IgD-negative memory B cell (primary cell): ENCODE results near the gene KIFC1. TPM values are rescaled to one million over a fixed set of nuclear protein-coding genes. Genes with fewer than 3 reads are reported as not detected.

Experiments
- H3K27ac Mint-ChIP-seq, 3 donors: one replicate each; pipeline ENCODE4 v1.8.0; 2020 to 2022; ENCODE audit warnings: mild to moderate bottlenecking in 3 of 3, mixed read lengths in 3 of 3, moderate library complexity in 1 of 3
- H3K27me3 Mint-ChIP-seq: one replicate; pipeline ENCODE4 v1.8.0; 2021; ENCODE audit warnings: mixed read lengths
- H3K36me3 Mint-ChIP-seq: one replicate; pipeline ENCODE4 v1.8.0; 2020; ENCODE audit warnings: mild to moderate bottlenecking, mixed read lengths
- H3K4me1 Mint-ChIP-seq, 3 donors: one replicate each; pipeline ENCODE4 v1.8.0; 2020 to 2022; ENCODE audit warnings: mixed read lengths in 3 of 3, mild to moderate bottlenecking in 1 of 3
- H3K4me3 Mint-ChIP-seq, 4 donors: one replicate each; pipeline ENCODE4 v1.8.0; 2020 to 2022; ENCODE audit warnings: mild to moderate bottlenecking in 4 of 4, mixed read lengths in 4 of 4, moderate library complexity in 3 of 4
- H3K9me3 Mint-ChIP-seq, 3 donors: one replicate each; pipeline ENCODE4 v1.8.0; 2020 to 2021; ENCODE audit warnings: mixed read lengths in 3 of 3, mild to moderate bottlenecking in 1 of 3
- polyA plus RNA-seq: library from polyadenylated mRNA; unstranded; fragments of 300-500 nt; fragmentation: Illumina TruSeq; gene quantifications from one replicate; pipeline ENCODE4 v1.2.3, GENCODE V29; 2021

Gene KIFC1
- polyA plus RNA-seq, 1 donor from 2014 or later: 0.23 TPM

DNA sequence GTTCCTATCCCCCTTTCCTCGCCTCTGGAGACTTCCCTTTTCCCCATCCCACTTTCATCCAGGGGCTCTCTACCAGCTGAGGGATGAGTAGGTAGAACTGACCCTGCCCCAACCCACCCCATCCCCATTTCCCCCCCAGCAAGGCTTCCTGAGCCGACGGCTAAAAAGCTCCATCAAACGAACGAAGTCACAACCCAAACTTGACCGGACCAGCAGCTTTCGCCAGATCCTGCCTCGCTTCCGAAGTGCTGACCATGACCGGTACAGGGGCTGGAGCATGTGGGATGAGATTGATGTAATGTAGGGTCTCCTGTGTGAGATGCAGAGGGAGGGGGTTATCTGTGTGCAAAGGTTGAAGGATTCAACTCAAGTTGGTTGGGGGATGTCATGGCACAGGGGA lies 40.9 kb downstream of the KIFC1 start:
- Mint-ChIP-seq H3K4me1 (peaks cover 29 to 48% (median 44%) of the 10 kb centered on the region in 3 donors), H3K27me3 (no peaks in the 10 kb centered on the region), H3K27ac (peak overlapping the region; percentile 66 to 84 (median 73)), H3K36me3 (peaks cover 8% of the 10 kb centered on the region), H3K9me3 (no peaks in the 10 kb centered on the region), H3K4me3 (peak overlapping the region; percentile 66 to 95 (median 86))

GRCh38 chr6:33433001-33433543 lies 41.4 kb downstream of the KIFC1 start:
- Mint-ChIP-seq H3K27ac (peak overlapping the region in 2 of 3 donors; percentile 66 to 73), H3K9me3 (no peaks in the 10 kb centered on the region), H3K4me3 (peak overlapping the region; percentile 62 to 93 (median 77)), H3K4me1 (peaks cover 29 to 48% (median 42%) of the 10 kb centered on the region in 3 donors), H3K36me3 (peaks cover 8% of the 10 kb centered on the region), H3K27me3 (no peaks in the 10 kb centered on the region)

DNA sequence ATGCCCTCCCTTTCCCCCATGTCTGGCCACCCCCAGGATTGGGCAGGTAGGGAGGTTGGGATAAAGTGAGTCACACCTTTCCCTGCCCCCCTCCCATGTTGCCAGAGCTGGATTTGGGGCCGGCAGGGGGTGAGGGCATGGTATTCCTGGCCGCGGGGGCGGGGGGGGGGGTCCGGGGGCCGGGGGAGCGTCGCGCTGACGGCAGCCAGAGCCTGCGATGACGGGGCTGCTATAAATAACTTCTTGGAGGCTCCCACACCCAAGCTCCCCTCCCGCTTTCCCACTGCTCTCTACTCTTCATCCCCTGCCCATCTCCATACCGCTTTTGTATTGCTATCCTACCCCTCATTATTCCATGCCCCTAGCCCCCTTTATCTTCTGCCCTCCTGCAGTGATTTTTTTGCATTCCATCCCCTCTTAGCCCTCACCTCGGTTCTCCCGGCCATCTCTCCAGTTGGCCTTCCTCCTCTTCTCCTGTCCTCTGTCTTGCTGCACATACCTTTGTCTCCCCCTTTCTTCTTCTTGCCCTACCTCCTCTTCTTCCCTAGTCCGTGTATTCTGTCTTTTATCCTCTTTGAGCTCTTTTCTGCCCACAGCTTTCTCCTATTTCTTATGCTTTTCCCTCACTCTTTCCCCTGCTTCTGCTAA lies 42.0 kb downstream of the KIFC1 start:
- H3K27me3 Mint-ChIP-seq: no peaks in the 10 kb centered on the region
- no peaks in the 10 kb centered on the region for H3K9me3 Mint-ChIP-seq
- peaks cover 24 to 42% (median 38%) of the 10 kb centered on the region in 3 donors for H3K4me1 Mint-ChIP-seq
- H3K36me3 Mint-ChIP-seq: peaks cover 8% of the 10 kb centered on the region
- peak overlapping the region in 2 of 3 donors; percentile 34 to 73 for H3K27ac Mint-ChIP-seq
- peak overlapping the region in 2 of 4 donors; percentile 71 to 79 for H3K4me3 Mint-ChIP-seq

DNA sequence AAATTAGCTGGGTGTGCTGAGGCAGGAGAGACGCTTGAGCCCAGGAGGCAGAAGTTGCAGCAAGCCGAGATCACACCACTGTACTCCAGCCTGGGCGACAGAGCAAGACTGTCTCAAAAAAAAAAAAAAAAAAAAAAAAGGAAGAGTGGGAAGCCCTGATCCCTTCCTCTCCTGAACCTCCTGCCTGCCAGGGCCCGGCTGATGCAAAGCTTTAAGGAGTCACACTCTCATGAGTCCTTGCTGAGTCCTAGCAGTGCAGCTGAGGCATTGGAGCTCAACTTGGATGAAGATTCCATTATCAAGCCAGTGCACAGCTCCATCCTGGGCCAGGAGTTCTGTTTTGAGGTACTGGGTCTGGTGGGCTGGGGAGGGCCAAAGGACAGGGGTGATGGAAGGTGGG lies 43.3 kb downstream of the KIFC1 start:
- Mint-ChIP-seq H3K36me3 (peaks cover 8% of the 10 kb centered on the region), H3K9me3 (no peaks in the 10 kb centered on the region), H3K27ac (no peak overlapping the region)

DNA sequence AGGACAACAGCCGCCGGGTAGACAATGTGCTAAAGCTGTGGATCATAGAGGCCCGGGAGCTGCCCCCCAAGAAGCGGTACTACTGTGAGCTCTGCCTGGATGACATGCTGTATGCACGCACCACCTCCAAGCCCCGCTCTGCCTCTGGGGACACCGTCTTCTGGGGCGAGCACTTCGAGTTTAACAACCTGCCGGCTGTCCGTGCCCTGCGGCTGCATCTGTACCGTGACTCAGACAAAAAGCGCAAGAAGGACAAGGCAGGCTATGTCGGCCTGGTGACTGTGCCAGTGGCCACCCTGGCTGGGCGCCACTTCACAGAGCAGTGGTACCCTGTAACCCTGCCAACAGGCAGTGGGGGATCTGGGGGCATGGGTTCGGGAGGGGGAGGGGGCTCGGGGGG lies 46.0 kb downstream of the KIFC1 start:
- Mint-ChIP-seq H3K4me1 (peaks cover 5 to 9% (median 7%) of the 10 kb centered on the region in 3 donors), H3K9me3 (no peaks in the 10 kb centered on the region), H3K27me3 (no peaks in the 10 kb centered on the region), H3K27ac (no peak overlapping the region), H3K4me3 (no peak overlapping the region), H3K36me3 (peaks cover 8% of the 10 kb centered on the region)

More for the DNA sequence above, 43.3 kb downstream of the KIFC1 start:
- Mint-ChIP-seq H3K4me1 (peaks cover 17 to 29% (median 27%) of the 10 kb centered on the region in 3 donors), H3K4me3 (no peak overlapping the region), H3K27me3 (no peaks in the 10 kb centered on the region)

GRCh38 chr6:33438978-33439594 lies 47.5 kb downstream of the KIFC1 start:
- H3K36me3 Mint-ChIP-seq: peaks cover 8% of the 10 kb centered on the region
- H3K27me3 Mint-ChIP-seq: no peaks in the 10 kb centered on the region
- no peaks in the 10 kb centered on the region for H3K9me3 Mint-ChIP-seq
- H3K4me3 Mint-ChIP-seq: peak overlapping the region in 1 of 4 donors; percentile 52
- peak overlapping the region in 1 of 3 donors; percentile 33 for H3K27ac Mint-ChIP-seq
- peaks cover 0 to under 1% (median 0%) of the 10 kb centered on the region in 3 donors for H3K4me1 Mint-ChIP-seq

DNA sequence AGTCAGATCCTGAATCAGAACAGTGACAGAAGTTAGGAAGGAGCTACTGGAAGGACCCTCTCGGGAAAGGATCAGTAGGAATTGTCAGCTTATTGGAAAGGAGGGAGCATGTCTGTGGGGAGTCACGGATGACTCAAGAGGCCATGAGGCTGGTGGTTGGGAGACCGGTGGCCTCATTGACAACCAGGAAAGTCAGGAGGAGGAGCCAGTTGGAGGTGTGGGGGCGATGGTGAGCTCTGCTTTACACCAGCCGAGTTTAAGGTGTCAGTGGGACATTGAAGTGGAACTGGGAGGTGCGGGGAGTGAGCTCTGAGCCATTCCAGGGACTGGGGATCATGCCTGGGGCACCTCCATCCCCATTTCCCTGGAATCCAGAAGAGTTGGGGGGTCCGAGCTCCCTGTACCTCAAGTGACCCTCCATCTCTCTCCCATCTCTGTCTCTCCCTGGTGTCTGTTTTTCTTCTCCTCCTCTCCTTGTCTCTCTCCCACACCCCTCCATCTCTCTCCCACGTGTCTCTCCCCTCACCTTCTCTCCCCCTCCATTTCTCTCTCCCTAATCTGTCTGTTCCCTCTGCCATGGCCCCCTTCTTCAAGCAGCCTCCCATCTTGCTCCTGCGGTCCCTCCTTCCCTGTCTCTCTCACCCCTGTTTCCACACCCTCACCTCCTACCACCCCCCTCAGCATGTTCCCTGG lies 48.5 kb downstream of the KIFC1 start:
- Mint-ChIP-seq H3K4me1 (peaks cover 0 to 1% (median 0%) of the 10 kb centered on the region in 3 donors), H3K9me3 (no peaks in the 10 kb centered on the region), H3K27me3 (no peaks in the 10 kb centered on the region), H3K4me3 (no peak overlapping the region), H3K27ac (peak overlapping the region in 1 of 3 donors; percentile 67), H3K36me3 (peaks cover 8% of the 10 kb centered on the region)

DNA sequence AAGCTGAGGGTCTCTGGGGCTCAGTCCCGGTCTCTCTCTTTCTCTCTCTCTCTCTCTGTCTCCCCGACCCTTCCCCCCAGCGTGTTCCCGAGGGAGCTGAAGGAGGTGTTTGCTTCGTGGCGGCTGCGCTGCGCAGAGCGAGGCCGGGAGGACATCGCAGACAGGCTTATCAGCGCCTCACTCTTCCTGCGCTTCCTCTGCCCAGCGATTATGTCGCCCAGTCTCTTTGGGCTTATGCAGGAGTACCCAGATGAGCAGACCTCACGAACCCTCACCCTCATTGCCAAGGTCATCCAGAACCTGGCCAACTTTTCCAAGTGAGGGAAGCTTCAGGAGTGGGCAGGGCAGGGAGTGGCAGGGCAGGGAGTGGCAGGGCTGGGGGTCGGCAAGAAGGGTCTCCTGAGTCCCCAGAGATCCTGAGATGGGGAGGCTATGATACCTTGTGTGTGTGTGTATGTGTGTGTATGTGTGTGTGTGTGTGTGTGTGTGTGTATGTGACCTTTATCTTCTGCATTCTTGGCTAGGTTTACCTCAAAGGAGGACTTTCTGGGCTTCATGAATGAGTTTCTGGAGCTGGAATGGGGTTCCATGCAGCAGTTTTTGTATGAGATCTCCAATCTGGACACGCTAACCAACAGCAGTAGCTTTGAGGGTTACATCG lies 49.2 kb downstream of the KIFC1 start:
- no peaks in the 10 kb centered on the region for H3K9me3 Mint-ChIP-seq
- H3K36me3 Mint-ChIP-seq: peaks cover 3% of the 10 kb centered on the region
- H3K27ac Mint-ChIP-seq: no peak overlapping the region
- peaks cover 0 to 1% (median 0%) of the 10 kb centered on the region in 3 donors for H3K4me1 Mint-ChIP-seq
- no peak overlapping the region for H3K4me3 Mint-ChIP-seq
- H3K27me3 Mint-ChIP-seq: no peaks in the 10 kb centered on the region

DNA sequence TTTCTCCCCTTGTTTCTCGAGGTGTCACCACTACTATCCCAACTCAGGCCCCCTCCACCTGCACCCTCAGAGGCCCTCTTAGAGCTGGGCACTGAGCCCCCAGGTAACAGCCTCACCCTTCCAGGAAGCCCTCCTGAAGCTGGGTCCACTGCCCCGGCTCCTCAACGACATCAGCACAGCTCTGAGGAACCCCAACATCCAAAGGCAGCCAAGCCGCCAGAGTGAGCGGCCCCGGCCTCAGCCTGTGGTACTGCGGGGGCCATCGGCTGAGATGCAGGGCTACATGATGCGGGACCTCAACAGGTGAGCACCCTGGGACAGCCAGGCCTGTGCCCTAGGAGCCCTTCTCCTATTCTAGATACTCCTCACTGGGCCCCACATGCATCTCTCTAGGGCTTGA lies 49.8 kb downstream of the KIFC1 start:
- Mint-ChIP-seq H3K27ac (no peak overlapping the region), H3K4me3 (no peak overlapping the region), H3K27me3 (no peaks in the 10 kb centered on the region), H3K36me3 (peaks cover 3% of the 10 kb centered on the region), H3K4me1 (peaks cover 0 to 3% (median 1%) of the 10 kb centered on the region in 3 donors), H3K9me3 (no peaks in the 10 kb centered on the region)

DNA sequence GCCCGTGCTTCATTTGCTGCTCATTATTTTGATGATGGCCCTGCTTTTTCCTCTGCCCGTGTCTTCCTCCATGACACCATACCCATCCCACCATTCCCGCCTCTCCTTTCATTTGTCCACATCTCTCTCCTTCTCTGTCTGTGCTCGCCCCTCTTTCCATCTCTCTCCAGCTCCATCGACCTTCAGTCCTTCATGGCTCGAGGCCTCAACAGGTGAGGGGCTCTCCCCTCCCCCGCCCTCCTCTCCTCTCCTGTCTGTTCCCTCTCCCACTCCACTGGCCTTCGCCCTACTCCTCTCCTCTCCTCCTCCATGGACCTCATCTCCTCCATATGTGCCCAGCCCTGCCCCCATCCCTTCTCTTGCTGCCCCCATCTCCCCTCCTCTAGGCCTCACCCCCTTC lies 50.7 kb downstream of the KIFC1 start:
- Mint-ChIP-seq H3K9me3 (no peaks in the 10 kb centered on the region), H3K4me3 (no peak overlapping the region), H3K4me1 (peaks cover 0 to 3% (median 1%) of the 10 kb centered on the region in 3 donors), H3K27me3 (no peaks in the 10 kb centered on the region), H3K27ac (peak overlapping the region in 1 of 3 donors; percentile 33), H3K36me3 (peaks cover 2% of the 10 kb centered on the region)

DNA sequence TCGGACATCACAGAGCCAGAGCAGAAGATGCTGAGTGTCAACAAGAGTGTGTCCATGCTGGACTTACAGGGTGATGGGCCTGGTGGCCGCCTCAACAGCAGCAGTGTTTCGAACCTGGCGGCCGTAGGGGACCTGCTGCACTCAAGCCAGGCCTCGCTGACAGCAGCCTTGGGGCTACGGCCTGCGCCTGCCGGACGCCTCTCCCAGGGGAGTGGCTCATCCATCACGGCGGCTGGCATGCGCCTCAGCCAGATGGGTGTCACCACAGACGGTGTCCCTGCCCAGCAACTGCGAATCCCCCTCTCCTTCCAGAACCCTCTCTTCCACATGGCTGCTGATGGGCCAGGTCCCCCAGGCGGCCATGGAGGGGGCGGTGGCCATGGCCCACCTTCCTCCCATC lies 51.4 kb downstream of the KIFC1 start:
- no peaks in the 10 kb centered on the region for H3K36me3 Mint-ChIP-seq
- no peaks in the 10 kb centered on the region for H3K27me3 Mint-ChIP-seq
- peaks cover 0 to 5% (median 1%) of the 10 kb centered on the region in 3 donors for H3K4me1 Mint-ChIP-seq
- no peaks in the 10 kb centered on the region for H3K9me3 Mint-ChIP-seq
- peak overlapping the region in 1 of 4 donors; percentile 33 for H3K4me3 Mint-ChIP-seq
- no peak overlapping the region for H3K27ac Mint-ChIP-seq

GRCh38 chr6:33443619-33444504 lies 52.2 kb downstream of the KIFC1 start:
- H3K4me1 Mint-ChIP-seq: peaks cover 0 to 6% (median 1%) of the 10 kb centered on the region in 3 donors
- H3K4me3 Mint-ChIP-seq: no peak overlapping the region
- no peak overlapping the region for H3K27ac Mint-ChIP-seq
- no peaks in the 10 kb centered on the region for H3K9me3 Mint-ChIP-seq
- no peaks in the 10 kb centered on the region for H3K27me3 Mint-ChIP-seq
- H3K36me3 Mint-ChIP-seq: no peaks in the 10 kb centered on the region

GRCh38 chr6:33445119-33445603 lies 53.5 kb downstream of the KIFC1 start:
- H3K27me3 Mint-ChIP-seq: no peaks in the 10 kb centered on the region
- no peak overlapping the region for H3K27ac Mint-ChIP-seq
- H3K9me3 Mint-ChIP-seq: no peaks in the 10 kb centered on the region
- H3K36me3 Mint-ChIP-seq: no peaks in the 10 kb centered on the region
- H3K4me3 Mint-ChIP-seq: no peak overlapping the region
- H3K4me1 Mint-ChIP-seq: peaks cover under 1 to 6% (median 1%) of the 10 kb centered on the region in 3 donors

DNA sequence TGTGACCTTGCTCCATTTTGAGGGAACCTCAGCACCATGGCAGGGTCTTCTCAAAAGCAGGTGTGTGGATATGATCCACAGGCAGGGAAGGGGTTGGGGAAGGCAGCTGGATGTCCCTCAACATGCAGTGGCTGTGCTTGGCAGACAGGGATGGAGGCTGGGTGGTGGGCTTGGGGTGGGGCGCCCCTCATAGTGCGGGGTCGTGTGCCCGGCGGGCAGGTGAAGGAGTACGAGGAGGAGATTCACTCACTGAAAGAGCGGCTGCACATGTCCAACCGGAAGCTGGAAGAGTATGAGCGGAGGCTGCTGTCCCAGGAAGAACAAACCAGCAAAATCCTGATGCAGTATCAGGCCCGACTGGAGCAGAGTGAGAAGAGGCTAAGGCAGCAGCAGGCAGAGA lies 54.7 kb downstream of the KIFC1 start:
- H3K4me3 Mint-ChIP-seq: no peak overlapping the region
- peaks cover 2 to 7% (median 4%) of the 10 kb centered on the region in 3 donors for H3K4me1 Mint-ChIP-seq
- H3K36me3 Mint-ChIP-seq: no peaks in the 10 kb centered on the region
- H3K9me3 Mint-ChIP-seq: no peaks in the 10 kb centered on the region
- peak overlapping the region in 1 of 3 donors; percentile 80 for H3K27ac Mint-ChIP-seq
- no peaks in the 10 kb centered on the region for H3K27me3 Mint-ChIP-seq
